Esophagus muscularis mucosa (tissue), 4 donors: ENCODE measurements around the gene TRAPPC14.

ENCODE experiments used
- CTCF ChIP-seq, 3 experiments: fragments of 200-600 bp in 2 of 3; fragments of 450-650 bp in 1 of 3; sonication (generic) in 2 of 3; IDR thresholded peaks; one replicate each; pipeline ENCODE4 v1.5.1; 2017 to 2019; ENCODE audit warnings: antibody characterized with exemption in 3 of 3, mild to moderate bottlenecking in 2 of 3, moderate library complexity in 1 of 3
- EP300 ChIP-seq: sonication (generic); formaldehyde crosslinking; IDR thresholded peaks from one replicate; pipeline ENCODE4 v1.6.1; 2017; ENCODE audit warnings: antibody characterized with exemption
- POLR2A ChIP-seq: fragments of 450-650 bp; IDR thresholded peaks from one replicate; pipeline ENCODE4 v1.6.1; 2017; ENCODE audit warnings: antibody characterized with exemption, moderate library complexity, mild to moderate bottlenecking, low read depth
- POLR2AphosphoS5 ChIP-seq, 2 donors: sonication (generic); formaldehyde crosslinking; IDR thresholded peaks; one replicate each; pipeline ENCODE4 v1.6.1; 2017; ENCODE audit warnings: antibody characterized with exemption in 2 of 2

DNA sequence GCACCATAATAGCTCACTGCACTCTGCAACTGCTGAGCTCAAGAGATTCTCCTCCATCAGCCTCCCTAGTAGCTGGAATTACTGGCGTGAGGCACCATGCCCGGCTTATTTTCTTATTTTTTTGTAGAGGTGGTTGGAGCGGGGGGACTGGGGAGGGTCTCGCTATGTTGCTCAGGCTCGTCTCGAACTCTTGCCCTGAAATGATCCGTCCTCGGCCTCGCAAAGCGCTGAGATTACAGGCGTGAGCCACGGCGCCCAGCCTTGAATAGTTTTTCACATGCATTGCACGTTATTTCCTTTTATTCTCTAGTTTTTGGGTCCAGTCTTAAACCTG, 10.3 kb downstream of the TRAPPC14 start:
- no peak for TF ChIP-seq CTCF (IDR thresholded peaks at IDR 0.05)
- no peak for TF ChIP-seq POLR2A
- no peak for TF ChIP-seq POLR2AphosphoS5 (IDR thresholded peaks at IDR 0.05)
- no peak for TF ChIP-seq EP300
